Neuronal stem cell (in vitro differentiated cells): ENCODE results near the gene ABLIM2.

Experiments used
- DNase-seq: peaks from one replicate; pipeline ENCODE4 v3.0.0-alpha.2; 2013; ENCODE audit warnings: low spot score
- H2AFZ ChIP-seq: one replicate; pipeline ENCODE4 v1.6.1; 2013; ENCODE audit warnings: mild to moderate bottlenecking, low read length, inconsistent platforms
- H2AK5ac ChIP-seq: 2 replicates; pipeline ENCODE4 v1.6.1; 2013; ENCODE audit warnings: low read depth, mild to moderate bottlenecking, inconsistent platforms, low read length, moderate library complexity, mixed read lengths
- H2BK120ac ChIP-seq: 2 replicates; pipeline ENCODE4 v1.6.1; 2013; ENCODE audit warnings: low read depth, mild to moderate bottlenecking, inconsistent platforms, low read length, moderate library complexity, mixed read lengths
- H2BK12ac ChIP-seq: one replicate; pipeline ENCODE4 v1.6.1; 2013; ENCODE audit warnings: low read length, inconsistent platforms
- H2BK15ac ChIP-seq: 2 replicates; pipeline ENCODE4 v1.6.1; 2013; ENCODE audit warnings: mild to moderate bottlenecking, low read length, inconsistent platforms, mixed read lengths
- H2BK5ac ChIP-seq: one replicate; pipeline ENCODE4 v1.6.1; 2013; ENCODE audit warnings: inconsistent platforms, mild to moderate bottlenecking, low read length, moderate library complexity
- H3K14ac ChIP-seq: one replicate; pipeline ENCODE4 v1.6.1; 2013; ENCODE audit warnings: low read length, inconsistent platforms
- H3K18ac ChIP-seq: 2 replicates; pipeline ENCODE4 v1.6.1; 2013; ENCODE audit warnings: low read length, inconsistent platforms
- H3K23ac ChIP-seq: 2 replicates; pipeline ENCODE4 v1.6.1; 2013; ENCODE audit warnings: low read depth, mild to moderate bottlenecking, mixed read lengths, low read length, inconsistent platforms; ENCODE audit not compliant: poor library complexity
- H3K27ac ChIP-seq: replicated peaks from 3 replicates; pipeline ENCODE4 v1.5.1; 2013; ENCODE audit warnings: low read length, inconsistent platforms
- H3K27me3 ChIP-seq, 3 experiments: 2 replicates each; pipeline ENCODE4 v1.6.1; 2013; ENCODE audit warnings: low read length in 3 of 3, mild to moderate bottlenecking in 2 of 3, inconsistent platforms in 1 of 3, low read depth in 1 of 3, mixed read lengths in 1 of 3, moderate library complexity in 1 of 3; ENCODE audit not compliant: control insufficient read depth in 3 of 3, insufficient read depth in 3 of 3
- H3K36me3 ChIP-seq, 2 donors: replicated peaks in 1 of 2; 2 replicates each; pipeline ENCODE4 v1.6.1; 2013; ENCODE audit warnings: low read length in 2 of 2; ENCODE audit not compliant: control insufficient read depth in 2 of 2, insufficient read depth in 2 of 2
- H3K4ac ChIP-seq: 2 replicates; pipeline ENCODE4 v1.6.1; 2013; ENCODE audit warnings: inconsistent platforms, mild to moderate bottlenecking, low read length, moderate library complexity
- H3K4me1 ChIP-seq, 2 donors: 1 replicate in 1 of 2; 2 replicates in 1 of 2; pipeline ENCODE4 v1.6.1; 2013; ENCODE audit warnings: low read length in 2 of 2, low read depth in 1 of 2; ENCODE audit not compliant: control insufficient read depth in 2 of 2, insufficient read depth in 1 of 2
- H3K4me2 ChIP-seq: one replicate; pipeline ENCODE4 v1.6.1; 2013; ENCODE audit warnings: mild to moderate bottlenecking, low read length, inconsistent platforms; ENCODE audit not compliant: insufficient read depth, poor library complexity, severe bottlenecking
- H3K4me3 ChIP-seq, 2 donors: 2 replicates each; pipeline ENCODE4 v1.5.1; 2013; ENCODE audit warnings: low read length in 2 of 2, mild to moderate bottlenecking in 2 of 2, inconsistent platforms in 1 of 2, moderate library complexity in 1 of 2
- H3K79me1 ChIP-seq: one replicate; pipeline ENCODE4 v1.6.1; 2013; ENCODE audit warnings: low read depth, mild to moderate bottlenecking, inconsistent platforms, low read length, moderate library complexity
- H3K9ac ChIP-seq: one replicate; pipeline ENCODE4 v1.6.1; 2013; ENCODE audit warnings: mild to moderate bottlenecking, low read depth, low read length, inconsistent platforms; ENCODE audit not compliant: poor library complexity
- H3K9me3 ChIP-seq, 2 donors: replicated peaks in 1 of 2; 2 replicates each; pipeline versions ENCODE3 to v1.6.1; 2013; ENCODE audit warnings: low read length in 2 of 2, mild to moderate bottlenecking in 2 of 2, inconsistent platforms in 1 of 2, low read depth in 1 of 2, mixed read lengths in 1 of 2, moderate library complexity in 1 of 2; ENCODE audit not compliant: control insufficient read depth in 2 of 2, insufficient read depth in 1 of 2
- H4K8ac ChIP-seq: one replicate; pipeline ENCODE4 v1.6.1; 2013; ENCODE audit warnings: low read depth, mild to moderate bottlenecking, inconsistent platforms, low read length, moderate library complexity
- H4K91ac ChIP-seq: one replicate; pipeline ENCODE4 v1.6.1; 2013; ENCODE audit warnings: low read length, low read depth, mild to moderate bottlenecking, inconsistent platforms; ENCODE audit not compliant: poor library complexity
- WGBS, 2 donors: extraction: QIAGEN DNeasy Blood & Tissue Kit; methylation state at CpG; one replicate each; pipeline ENCODE4 v1.1.7; 2013; ENCODE audit warnings: missing lambda C conversion rate in 2 of 2, mixed read lengths in 1 of 2; ENCODE audit not compliant: insufficient read length in 2 of 2, insufficient replicate concordance in 1 of 2; ENCODE audit errors: extremely low coverage in 2 of 2; 5-methylcytosine and 5-hydroxymethylcytosine counted together

The ABLIM2 gene

DNA sequence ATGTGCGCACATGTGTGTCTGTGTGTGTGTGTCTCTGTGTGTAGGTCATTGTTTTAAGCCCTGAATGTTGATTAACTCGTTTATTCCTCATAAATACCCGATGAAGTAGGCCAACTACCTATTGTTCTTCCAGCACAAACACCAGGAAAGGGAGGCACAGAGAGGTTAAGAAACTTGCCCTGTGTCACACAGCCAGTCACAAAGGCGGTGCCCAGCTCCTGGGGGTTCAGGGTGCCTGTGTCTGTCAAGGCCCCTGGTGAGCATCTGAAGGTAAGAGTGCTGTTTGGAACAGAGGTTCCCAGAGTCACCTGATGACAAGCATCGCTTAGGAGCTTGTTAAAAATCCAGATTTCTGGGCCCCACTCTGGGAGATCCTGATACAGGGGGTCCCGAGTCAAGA is 22.5 kb upstream of the ABLIM2 start:
- Histone ChIP-seq H3K4me1 (peaks cover 0 to 5% of the 10 kb centered on the region in 2 donors), H3K79me1 (no peaks in the 10 kb centered on the region), H3K23ac (no peak overlapping the region), H3K9ac (no peak overlapping the region), H2BK15ac (peak overlapping the region; percentile 81), H2BK120ac (no peak overlapping the region), H3K27ac (no peak overlapping the region), H2AK5ac (no peak overlapping the region), H3K4ac (no peak overlapping the region), H3K4me2 (no peak overlapping the region), H3K9me3 (no peaks in the 10 kb centered on the region), H3K4me3 (peak overlapping the region in 1 of 2 donors; percentile 60), H2BK5ac (no peak overlapping the region), H3K14ac (no peak overlapping the region), H2BK12ac (no peak overlapping the region), H4K8ac (no peak overlapping the region), H2AFZ (no peak overlapping the region), H3K36me3 (no peaks in the 10 kb centered on the region), H3K27me3 (peaks cover 0 to 8% (median 0%) of the 10 kb centered on the region in 3 experiments), H3K18ac (no peak overlapping the region), H4K91ac (no peak overlapping the region)
- no CpG with 5 or more reads among the region's 6 CpGs for WGBS, 2 donors
- no peak for DNase-seq

GRCh38 chr4:8180310-8181093 is 21.9 kb upstream of the ABLIM2 start:
- H2BK15ac ChIP-seq: no peak overlapping the region
- H3K36me3 ChIP-seq: no peaks in the 10 kb centered on the region
- H3K4me1 ChIP-seq: peaks cover 0 to 5% of the 10 kb centered on the region in 2 donors
- H2AFZ ChIP-seq: no peak overlapping the region
- H3K4me3 ChIP-seq: peak overlapping the region in 1 of 2 donors; percentile 60
- no peak overlapping the region for H3K18ac ChIP-seq
- no peak overlapping the region for H2AK5ac ChIP-seq
- WGBS, 2 donors: no CpG with 5 or more reads among the region's 8 CpGs
- H3K27ac ChIP-seq: no peak overlapping the region
- H3K9me3 ChIP-seq: no peaks in the 10 kb centered on the region
- no peak overlapping the region for H4K8ac ChIP-seq
- H3K23ac ChIP-seq: no peak overlapping the region
- no peaks in the 10 kb centered on the region for H3K79me1 ChIP-seq
- H2BK12ac ChIP-seq: no peak overlapping the region
- no peak overlapping the region for H2BK120ac ChIP-seq
- no peak overlapping the region for H4K91ac ChIP-seq
- no peak for DNase-seq
- peaks cover 0 to 4% (median 0%) of the 10 kb centered on the region in 3 experiments for H3K27me3 ChIP-seq
- H3K4ac ChIP-seq: no peak overlapping the region
- H3K14ac ChIP-seq: no peak overlapping the region
- H3K4me2 ChIP-seq: no peak overlapping the region
- no peak overlapping the region for H2BK5ac ChIP-seq
- H3K9ac ChIP-seq: no peak overlapping the region

DNA sequence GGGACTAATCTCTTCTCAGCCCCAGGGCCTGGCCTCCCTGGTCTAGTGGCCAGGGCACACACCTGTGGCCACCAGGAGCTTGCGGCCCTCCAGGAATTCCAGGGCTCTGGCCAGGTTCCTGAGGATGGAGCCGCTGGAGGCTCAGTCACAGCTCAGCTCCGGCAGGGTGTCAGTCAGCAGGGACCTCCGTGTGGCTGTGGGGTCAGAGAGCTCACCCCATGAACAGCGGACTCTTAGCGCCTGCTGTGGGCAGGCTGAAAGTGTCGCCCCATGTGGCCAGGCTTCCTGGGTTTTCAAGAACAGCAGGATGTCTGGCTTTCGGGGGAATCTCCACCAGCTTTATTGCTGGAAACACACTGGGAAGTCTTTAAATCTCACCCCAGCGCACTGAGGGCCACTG is 21.2 kb upstream of the ABLIM2 start:
- Histone ChIP-seq H3K9me3 (no peaks in the 10 kb centered on the region), H2BK5ac (no peak overlapping the region), H3K9ac (no peak overlapping the region), H3K27me3 (no peaks in the 10 kb centered on the region), H3K4me1 (peaks cover 0 to 5% of the 10 kb centered on the region in 2 donors), H3K27ac (no peak overlapping the region), H4K8ac (no peak overlapping the region), H2AK5ac (peak overlapping the region; percentile 44), H3K14ac (peak overlapping the region; percentile 67), H3K23ac (no peak overlapping the region), H4K91ac (no peak overlapping the region), H2BK120ac (peak overlapping the region; percentile 57), H2AFZ (no peak overlapping the region), H3K4me2 (no peak overlapping the region), H3K36me3 (no peaks in the 10 kb centered on the region), H3K79me1 (no peaks in the 10 kb centered on the region), H3K4me3 (no peak overlapping the region), H2BK12ac (no peak overlapping the region), H3K4ac (no peak overlapping the region), H3K18ac (peak overlapping the region; percentile 60), H2BK15ac (no peak overlapping the region)
- WGBS, 2 donors: no CpG with 5 or more reads among the region's 9 CpGs
- no peak for DNase-seq

DNA sequence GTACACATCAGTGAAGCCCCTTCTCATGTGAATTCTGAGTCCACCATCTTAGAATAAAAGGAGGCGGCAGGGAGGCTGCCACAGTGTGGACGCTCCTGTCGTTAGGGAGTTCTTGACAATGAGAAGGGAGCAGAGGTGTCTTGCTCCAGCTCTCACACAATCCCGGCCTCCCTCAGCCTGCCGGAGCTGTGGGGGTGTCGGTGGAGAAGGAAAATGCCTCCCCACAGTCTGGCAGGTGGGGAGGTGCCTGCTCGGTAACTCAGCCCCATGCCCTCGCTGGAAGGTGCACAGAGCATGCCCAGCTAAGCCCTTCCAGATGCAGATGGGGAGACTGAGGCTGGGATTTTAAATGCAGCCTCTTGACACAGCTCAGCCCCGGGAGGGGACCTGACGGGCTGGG is 20.5 kb upstream of the ABLIM2 start:
- WGBS, 2 donors: no CpG with 5 or more reads among the region's 10 CpGs
- peak overlapping the region; percentile 30 for H2BK12ac ChIP-seq
- H3K27me3 ChIP-seq: no peaks in the 10 kb centered on the region
- H3K79me1 ChIP-seq: no peaks in the 10 kb centered on the region
- peak overlapping the region; percentile 69 for H2AK5ac ChIP-seq
- H3K9me3 ChIP-seq: no peaks in the 10 kb centered on the region
- peak overlapping the region; percentile 72 for H3K18ac ChIP-seq
- H3K14ac ChIP-seq: no peak overlapping the region
- H3K4me2 ChIP-seq: no peak overlapping the region
- no peak overlapping the region for H4K91ac ChIP-seq
- H3K27ac ChIP-seq: no peak overlapping the region
- H3K4me3 ChIP-seq: no peak overlapping the region
- peaks cover 0 to 5% of the 10 kb centered on the region in 2 donors for H3K4me1 ChIP-seq
- no peak overlapping the region for H2AFZ ChIP-seq
- H2BK5ac ChIP-seq: no peak overlapping the region
- no peaks in the 10 kb centered on the region for H3K36me3 ChIP-seq
- peak overlapping the region; percentile 77 for H2BK15ac ChIP-seq
- peak overlapping the region; percentile 24 for H3K4ac ChIP-seq
- H2BK120ac ChIP-seq: peak overlapping the region; percentile 57
- H3K23ac ChIP-seq: no peak overlapping the region
- no peak overlapping the region for H3K9ac ChIP-seq
- H4K8ac ChIP-seq: peak overlapping the region; percentile 1
- no peak for DNase-seq
